GM12878 (cell line): Measurements from ENCODE around the gene CD68. TPM values are rescaled to one million over a fixed set of nuclear protein-coding genes. Genes with fewer than 3 reads are reported as not detected.
A peak's percentile ranks its signal among the peaks of the same experiment; 100 is the strongest.

Experiments
- ATF2 ChIP-seq: IDR thresholded peaks from 2 replicates; pipeline ENCODE4 v1.6.1; 2012; ENCODE audit warnings: low read length, inconsistent platforms
- CBFB ChIP-seq: IDR thresholded peaks from 2 replicates; pipeline ENCODE4 v1.6.1; 2016; ENCODE audit warnings: antibody characterized with exemption, low read depth
- CHD1 ChIP-seq: IDR thresholded peaks from 2 replicates; pipeline ENCODE4 v1.6.1; 2012; ENCODE audit warnings: low read depth, low read length, improper control_type of control experiment
- CREB1 ChIP-seq: IDR thresholded peaks from 2 replicates; pipeline ENCODE4 v1.6.1; 2012; ENCODE audit warnings: low read depth, mild to moderate bottlenecking, inconsistent platforms
- E2F4 ChIP-seq: IDR thresholded peaks from 2 replicates; pipeline ENCODE4 v1.6.1; 2012; ENCODE audit warnings: low read depth, low read length, improper control_type of control experiment
- FOXK2 ChIP-seq: fragments of 450-650 bp; IDR thresholded peaks from 2 replicates; pipeline ENCODE4 v1.6.1; 2017; ENCODE audit warnings: mild to moderate bottlenecking, moderate library complexity
- GATAD2B ChIP-seq: fragments of 450-650 bp; conservative IDR thresholded peaks from 2 replicates; pipeline ENCODE4 v1.6.1; 2017; ENCODE audit warnings: low read depth, mild to moderate bottlenecking, moderate library complexity
- MEF2A ChIP-seq: IDR thresholded peaks from 2 replicates; pipeline ENCODE4 v1.6.1; 2011; ENCODE audit warnings: low read depth, mild to moderate bottlenecking, low read length, moderate library complexity; ENCODE audit not compliant: insufficient read depth
- PKNOX1 ChIP-seq: fragments of 450-650 bp; IDR thresholded peaks from 2 replicates; pipeline ENCODE4 v1.6.1; 2016; ENCODE audit warnings: mild to moderate bottlenecking
- PML ChIP-seq: IDR thresholded peaks from 2 replicates; pipeline ENCODE4 v1.6.1; 2012; ENCODE audit warnings: low read length, inconsistent platforms
- POLR2A ChIP-seq: IDR thresholded peaks from 2 replicates; pipeline ENCODE4 v1.6.1; 2011; ENCODE audit warnings: low read depth, mild to moderate bottlenecking, low read length
- POLR2AphosphoS5 ChIP-seq: IDR thresholded peaks from 2 replicates; pipeline ENCODE4 v1.6.1; 2011; ENCODE audit warnings: mild to moderate bottlenecking, low read length, inconsistent platforms
- PRDM15 ChIP-seq: fragments of 450-650 bp; formaldehyde crosslinking; IDR thresholded peaks from 2 replicates; pipeline ENCODE4 v1.4.0; 2020; ENCODE audit warnings: mild to moderate bottlenecking, moderate library complexity
- RAD21 ChIP-seq: IDR thresholded peaks from 2 replicates; pipeline ENCODE4 v1.6.1; 2011; ENCODE audit warnings: mild to moderate bottlenecking, low read depth, low read length, moderate library complexity; ENCODE audit not compliant: insufficient read depth
- RAD51 ChIP-seq: fragments of 450-650 bp; IDR thresholded peaks from 2 replicates; pipeline ENCODE4 v1.6.1; 2016; ENCODE audit warnings: moderate library complexity, mild to moderate bottlenecking, inconsistent platforms
- RCOR1 ChIP-seq: conservative IDR thresholded peaks from 2 replicates; pipeline ENCODE4 v1.6.1; 2012; ENCODE audit warnings: low read depth, low read length, improper control_type of control experiment
- REST ChIP-seq: IDR thresholded peaks from 2 replicates; pipeline ENCODE4 v1.6.1; 2012; ENCODE audit warnings: mild to moderate bottlenecking, low read depth, low read length
- SIN3A ChIP-seq: IDR thresholded peaks from 2 replicates; pipeline ENCODE4 v1.6.1; 2012; ENCODE audit warnings: low read depth, low read length, improper control_type of control experiment
- TCF3 ChIP-seq: IDR thresholded peaks from 2 replicates; pipeline ENCODE4 v1.6.1; 2012; ENCODE audit warnings: low read depth, mild to moderate bottlenecking, low read length, borderline replicate concordance; ENCODE audit not compliant: insufficient read depth
- TCF7 ChIP-seq: IDR thresholded peaks from 2 replicates; pipeline ENCODE4 v1.6.1; 2014; ENCODE audit warnings: antibody characterized with exemption, borderline replicate concordance
- polyA plus RNA-seq, 11 experiments: library from polyadenylated mRNA; depleted of rRNA in 4 of 11; unstranded in 6 of 11; stranded (reverse) in 5 of 11; fragments of >200 nt; fragmentation: Nextera tagmentation in 4 of 11; fragmentation: Illumina TruSeq in 1 of 11; extraction: Ambion mirVana in 4 of 11; extraction: Trizol in 1 of 11; gene quantifications; 1 replicate in 1 of 11; 2 replicates in 10 of 11; pipeline versions ENCODE4 v1.2.1 to v1.2.3, GENCODE V29; 2011 to 2016; ENCODE audit warnings: inconsistent platforms in 2 of 11, missing spikeins in 2 of 11, low read depth in 1 of 11
- total RNA-seq, 4 experiments: library from RNA; depleted of rRNA in 3 of 4; stranded (reverse); fragments of >200 nt in 3 of 4; fragmentation: Illumina TruSeq in 1 of 4; extraction: Trizol in 1 of 4; gene quantifications; 2 replicates each; pipeline versions ENCODE4 v1.2.1 to v1.2.3, GENCODE V29; 2013 to 2021

Gene CD68
- total and polyA plus RNA-seq, 10 of the 15 experiments (the other 5 are each of a cell fraction or from before 2014, with no cell fraction given), result 2.6 to 6.9 (median 3.8) TPM

- TF ChIP-seq ATF2 (0 out of 2 replicates have a peak, but pooled peaks have one; percentile 1), PKNOX1 (0 out of 2 replicates have a peak, but pooled peaks have one; percentile 6), TCF3 (no peak), PML (no peak), FOXK2 (peak; percentile 89), RAD21 (no peak), RCOR1 (no peak), GATAD2B (no peak), REST (no peak), SIN3A (peak; percentile 72; the same call in 1 of the 2 replicates), CBFB (peak; percentile 62; the same call in 1 of the 2 replicates), CHD1 (0 out of 2 replicates have a peak, but pooled peaks have one; percentile 32), POLR2AphosphoS5 (peak; percentile 73; the same call in 1 of the 2 replicates), CREB1 (peak; percentile 83), POLR2A (peak; percentile 80), MEF2A (no peak), E2F4 (no peak), RAD51 (no peak), TCF7 (no peak), PRDM15 (CRISPR knock-in tag) (no peak; the same call in 1 of the 2 replicates)
Measured at GRCh38 chr17:7573324-7574080, 5.9 kb upstream of the CD68 start (continued).
